Cardiac septum (tissue), 1 donor: ENCODE results near the gene PACS1. TPM values are rescaled to one million over a fixed set of nuclear protein-coding genes. Genes with fewer than 3 reads are reported as not detected.
"Not testable (repeated sequence)": the region's sequence is repeated elsewhere in the genome, so short reads cannot be mapped to it uniquely, and the experiment has no call there.

Experiments
- DNase-seq: peaks from one replicate; pipeline ENCODE4 v3.0.0-alpha.2; 2020; ENCODE audit warnings: low spot score
- intact Hi-C: fragments of 100-400 bp; cut with DNase I; formaldehyde crosslinking; loops from one replicate; pipeline ENCODE4 v1.14.0; 2022
- total RNA-seq: library from RNA; stranded (reverse); fragmentation: NEBNext Ultra II Directional; extraction: Animal tissue kit (Norgen Biotek cat#: 25700); gene quantifications from one replicate; pipeline ENCODE4 v1.2.1, GENCODE V29; 2021
- donor health status: DM: no; HTN: no; CAD: no.

PACS1 gene
- total RNA-seq, 1 donor from 2014 or later: 115 TPM

DNA sequence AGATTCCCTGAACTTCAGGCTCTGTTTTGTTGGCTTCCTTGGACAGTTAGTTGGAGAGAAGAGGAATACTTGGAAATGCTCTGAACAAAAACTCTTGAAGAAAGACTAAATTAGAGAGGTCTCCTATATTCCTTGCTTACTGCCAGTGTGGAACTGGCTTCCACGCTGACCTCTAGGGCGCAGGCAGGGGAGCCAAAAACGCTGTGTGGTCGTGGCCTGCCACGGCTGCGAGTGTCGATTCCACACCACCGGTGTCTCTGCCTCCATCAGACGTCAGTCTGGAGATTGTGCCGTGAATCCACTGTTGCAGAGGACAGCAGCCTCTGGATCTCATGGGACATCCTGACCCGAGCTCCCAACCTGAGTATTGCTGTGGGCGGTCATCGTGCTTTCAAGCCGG is 160.9 kb downstream of the PACS1 start:
- no peak for DNase-seq
- intact Hi-C loops: no loop called here

DNA sequence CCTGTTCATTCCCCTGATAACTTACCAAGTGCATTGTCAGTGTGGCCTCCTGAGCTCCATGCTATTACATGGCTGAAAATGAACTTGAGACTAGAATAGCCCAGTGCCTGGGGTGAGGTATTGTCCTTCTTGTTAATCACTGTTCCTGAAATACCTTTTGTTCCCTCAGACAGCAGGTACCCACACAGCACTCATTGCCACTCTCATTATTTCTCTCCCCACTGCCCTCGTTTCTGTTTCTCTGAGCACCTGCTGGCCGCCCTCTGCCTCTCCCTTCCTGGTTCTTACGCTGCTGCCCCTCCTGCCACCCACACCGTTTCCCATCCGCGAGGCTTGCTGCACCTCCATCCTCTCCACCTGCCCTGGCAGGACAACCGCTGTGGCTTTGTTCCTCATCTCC is 161.5 kb downstream of the PACS1 start:
- intact Hi-C loops: no loop called here
- DNase-seq: no peak

DNA sequence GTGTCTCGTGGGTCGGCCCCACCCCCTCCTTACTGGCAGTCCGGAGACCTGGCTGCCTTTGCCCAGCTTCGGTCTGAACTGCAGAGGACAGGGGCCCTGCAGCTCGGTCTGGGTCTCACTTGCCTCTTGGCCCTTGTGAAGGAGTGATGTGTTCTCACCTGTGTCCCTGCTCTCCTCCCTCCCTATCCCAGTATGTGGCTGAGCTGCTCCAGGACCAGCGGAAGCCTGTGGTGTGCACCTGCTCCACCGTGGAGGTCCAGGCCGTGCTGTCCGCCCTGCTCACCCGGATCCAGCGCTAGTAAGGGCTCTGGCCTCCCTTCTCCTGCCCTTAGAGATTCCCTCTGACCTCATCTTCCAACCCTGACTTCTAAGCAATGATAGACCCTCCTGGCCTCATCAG is 162.7 kb downstream of the PACS1 start:
- intact Hi-C loops: no loop called here
- DNase-seq: no peak

DNA sequence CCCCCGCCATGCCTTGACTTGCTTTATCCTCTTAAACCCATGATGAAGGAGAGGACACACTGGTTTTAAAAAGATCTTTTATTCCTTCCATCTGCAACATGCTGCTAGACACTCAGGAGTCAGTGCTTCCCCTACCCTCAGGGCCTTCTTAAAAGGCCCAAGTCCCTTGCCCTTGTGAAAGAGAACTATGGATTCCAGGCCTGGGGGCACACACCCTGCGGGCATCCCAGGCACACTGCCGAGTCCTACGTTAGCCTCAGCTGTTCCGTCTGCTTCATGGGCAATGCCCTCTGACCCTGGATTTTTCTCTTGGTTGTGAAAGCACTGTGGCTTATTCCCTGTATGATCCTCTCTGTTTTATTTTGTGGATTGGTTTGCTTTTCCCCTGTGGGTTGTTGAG is 163.2 kb downstream of the PACS1 start:
- intact Hi-C loops: no loop called here
- no peak for DNase-seq

DNA sequence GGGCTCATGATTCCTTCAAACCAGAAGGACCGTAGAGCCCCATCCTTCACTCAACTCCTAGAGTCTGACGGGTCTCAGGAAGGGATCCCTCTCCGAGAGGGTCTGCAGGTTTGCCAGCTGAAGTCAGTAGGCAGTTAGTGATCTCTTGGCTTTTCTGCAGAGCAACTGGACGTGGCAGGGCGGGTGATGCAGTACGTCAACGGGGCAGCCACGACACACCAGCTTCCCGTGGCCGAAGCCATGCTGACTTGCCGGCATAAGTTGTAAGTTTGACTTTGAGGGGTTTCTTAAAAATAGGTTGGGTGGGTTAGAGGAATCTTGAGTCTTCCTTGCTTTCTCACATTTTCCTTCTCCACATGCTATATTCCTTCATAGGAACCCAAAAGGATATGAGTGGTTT is 165.1 kb downstream of the PACS1 start:
- intact Hi-C loops: no loop called here
- DNase-seq: no peak

DNA sequence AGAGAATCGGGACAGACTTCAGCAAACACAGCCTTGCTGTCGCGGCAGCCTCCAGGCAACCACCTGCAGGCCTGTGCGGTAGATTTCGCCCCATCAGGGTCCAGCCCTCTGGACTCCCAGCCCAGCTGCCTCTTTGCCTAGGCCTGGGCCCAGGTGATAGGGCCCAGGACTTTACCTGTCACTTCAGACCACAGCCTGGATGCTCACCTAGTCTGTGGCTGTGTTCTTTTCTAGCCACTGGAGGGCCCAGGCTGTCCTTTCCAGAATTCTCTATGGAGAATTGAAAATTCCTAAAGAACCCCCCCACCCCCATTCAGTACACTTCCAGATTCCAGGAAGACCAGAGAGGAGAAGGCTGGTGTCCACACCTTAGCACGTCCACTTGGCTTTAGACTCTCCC is 167.8 kb downstream of the PACS1 start:
- intact Hi-C loops: no loop called here

DNA sequence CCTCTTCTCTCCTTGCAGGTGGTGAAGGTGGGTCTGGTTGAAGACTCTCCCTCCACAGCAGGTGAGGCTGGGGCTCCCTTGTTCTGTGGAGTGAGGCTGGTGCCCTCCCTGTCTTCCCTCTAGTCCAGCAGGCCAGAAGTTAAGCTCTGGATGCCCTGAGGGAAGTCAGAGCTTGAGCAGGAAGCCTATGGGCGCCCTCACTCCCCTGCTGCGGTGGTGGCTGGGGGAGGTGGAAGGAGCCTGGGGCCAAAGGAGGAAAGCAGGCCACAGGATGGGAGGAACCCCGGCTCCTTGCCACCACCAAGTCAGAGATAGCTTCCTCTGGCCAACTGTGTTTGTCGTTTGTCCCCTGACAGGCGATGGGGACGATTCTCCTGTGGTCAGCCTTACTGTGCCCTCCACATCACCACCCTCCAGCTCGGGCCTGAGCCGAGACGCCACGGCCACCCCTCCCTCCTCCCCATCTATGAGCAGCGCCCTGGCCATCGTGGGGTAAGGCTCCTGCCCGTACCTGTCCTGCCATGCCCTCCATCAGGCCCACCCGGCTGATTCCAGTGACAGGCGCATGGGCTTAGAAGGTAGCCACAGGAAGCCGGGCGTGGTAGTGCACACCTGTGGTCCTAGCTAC is 168.8 kb downstream of the PACS1 start:
- intact Hi-C loops: no loop called here
- DNase-seq: no peak

More for the DNA sequence above, 167.8 kb downstream of the PACS1 start:
- DNase-seq: no peak

DNA sequence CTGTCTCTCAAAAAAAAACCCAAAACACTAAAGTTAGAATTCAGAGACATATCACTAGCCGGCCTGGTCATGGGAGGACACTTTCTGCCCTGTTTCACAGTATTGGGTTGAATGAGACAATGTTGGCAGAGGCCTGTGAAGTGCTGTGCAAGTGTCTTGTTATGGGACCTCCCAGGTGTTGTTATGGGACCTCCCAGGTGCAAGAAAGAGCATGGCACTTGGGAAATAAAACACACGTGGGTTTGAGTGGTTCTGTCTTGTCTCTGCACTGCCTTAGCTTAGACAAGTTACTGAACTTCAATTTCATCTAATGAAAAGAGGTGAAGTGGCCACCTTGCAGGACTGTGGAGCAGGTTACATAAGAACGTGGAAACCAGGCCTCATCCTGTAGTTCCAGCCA is 169.4 kb downstream of the PACS1 start:
- intact Hi-C loops: no loop called here
- no peak for DNase-seq

DNA sequence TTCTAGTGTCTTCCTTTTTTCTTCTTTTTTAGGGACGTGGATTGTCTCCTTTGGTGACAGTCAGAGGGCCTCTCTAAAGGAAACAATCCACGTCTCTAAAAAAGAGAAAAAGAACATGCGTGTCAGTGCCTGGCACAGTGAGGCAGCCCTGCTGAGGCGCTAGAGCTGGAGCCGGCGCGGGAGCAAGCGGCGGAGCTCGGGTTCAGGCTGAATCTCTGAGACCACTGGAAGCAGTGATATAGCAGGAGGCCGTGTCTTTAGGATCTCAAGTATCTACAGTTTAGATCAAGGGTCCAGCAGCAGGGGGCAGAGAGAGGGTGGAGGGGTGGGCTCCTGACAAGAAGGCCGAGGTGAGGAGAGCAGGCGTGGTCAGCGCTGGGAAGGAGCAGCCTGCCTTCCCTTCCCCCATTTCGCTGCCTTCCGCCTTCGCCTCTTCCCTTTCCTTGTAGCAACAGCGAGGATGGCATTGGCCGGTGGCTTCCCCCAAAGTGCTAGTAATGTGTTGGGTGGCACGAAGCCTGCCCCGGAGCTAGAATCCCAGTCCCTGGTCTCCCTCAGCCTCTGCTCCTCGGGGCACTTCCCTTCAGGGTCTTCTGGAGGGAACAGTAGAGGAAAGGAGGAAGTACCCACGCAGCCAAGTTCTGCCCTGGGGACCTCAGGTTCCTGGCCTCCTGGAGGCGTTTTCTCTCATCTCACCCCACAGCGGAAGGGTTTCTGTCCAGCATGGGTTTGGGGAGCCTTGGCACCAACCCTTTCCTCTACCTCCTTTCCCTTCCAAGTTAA is 170.1 kb downstream of the PACS1 start:
- intact Hi-C loops: no loop called here

DNA sequence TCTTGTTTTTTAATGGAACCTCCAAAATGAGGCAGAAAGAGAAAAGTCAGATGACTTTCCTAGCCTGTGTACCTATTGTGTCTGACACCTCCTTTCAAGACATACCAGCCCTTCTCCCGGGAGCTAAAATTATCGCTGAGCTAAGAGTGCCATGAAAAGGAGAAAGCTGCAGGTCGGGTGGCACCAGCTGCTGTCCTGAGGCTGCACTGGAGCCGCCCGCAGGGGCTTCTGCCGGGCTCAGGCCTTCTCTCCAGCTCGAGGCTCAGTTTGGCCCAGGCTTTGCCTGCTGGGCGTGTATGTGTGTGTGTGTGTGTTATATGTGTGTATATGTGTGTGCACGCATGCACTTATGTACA is 170.7 kb downstream of the PACS1 start:
- DNase-seq: no peak
- intact Hi-C loops: no loop called here

More for the DNA sequence above, 170.1 kb downstream of the PACS1 start:
- no peak for DNase-seq

DNA sequence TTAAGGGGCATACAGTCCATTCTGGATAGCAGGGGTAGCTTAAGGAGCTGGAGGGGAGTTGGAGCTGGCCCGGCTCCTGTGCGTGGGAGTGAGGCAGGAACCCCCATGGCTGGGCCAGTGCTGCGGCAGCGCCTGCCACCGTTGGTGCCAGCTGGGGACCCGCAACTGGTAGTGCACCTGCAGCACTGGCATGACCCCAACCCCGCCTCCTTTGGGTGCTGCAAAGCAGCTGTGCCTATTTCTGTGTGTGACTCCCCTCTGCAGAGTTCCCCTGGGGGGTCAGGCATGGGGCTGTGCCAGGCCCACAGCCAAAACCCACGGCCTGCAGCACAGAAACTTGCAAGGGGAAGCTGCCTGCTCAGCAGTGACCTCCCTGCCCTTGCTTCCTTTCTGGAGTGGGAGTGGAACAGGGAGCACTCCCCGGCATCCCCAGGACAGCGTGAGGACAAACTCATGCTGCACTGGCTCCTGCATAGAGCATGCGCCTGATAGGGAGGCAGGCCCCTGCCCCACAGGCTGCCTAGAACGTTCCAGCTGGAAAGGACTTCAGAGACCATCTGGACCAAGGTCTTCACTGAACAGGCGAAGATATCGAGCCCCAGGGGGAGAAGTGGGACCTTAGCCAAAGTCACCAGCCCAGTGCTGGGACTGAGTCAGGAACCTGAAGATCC is 172.2 kb downstream of the PACS1 start:
- intact Hi-C loops: no loop called here
- no peak for DNase-seq

DNA sequence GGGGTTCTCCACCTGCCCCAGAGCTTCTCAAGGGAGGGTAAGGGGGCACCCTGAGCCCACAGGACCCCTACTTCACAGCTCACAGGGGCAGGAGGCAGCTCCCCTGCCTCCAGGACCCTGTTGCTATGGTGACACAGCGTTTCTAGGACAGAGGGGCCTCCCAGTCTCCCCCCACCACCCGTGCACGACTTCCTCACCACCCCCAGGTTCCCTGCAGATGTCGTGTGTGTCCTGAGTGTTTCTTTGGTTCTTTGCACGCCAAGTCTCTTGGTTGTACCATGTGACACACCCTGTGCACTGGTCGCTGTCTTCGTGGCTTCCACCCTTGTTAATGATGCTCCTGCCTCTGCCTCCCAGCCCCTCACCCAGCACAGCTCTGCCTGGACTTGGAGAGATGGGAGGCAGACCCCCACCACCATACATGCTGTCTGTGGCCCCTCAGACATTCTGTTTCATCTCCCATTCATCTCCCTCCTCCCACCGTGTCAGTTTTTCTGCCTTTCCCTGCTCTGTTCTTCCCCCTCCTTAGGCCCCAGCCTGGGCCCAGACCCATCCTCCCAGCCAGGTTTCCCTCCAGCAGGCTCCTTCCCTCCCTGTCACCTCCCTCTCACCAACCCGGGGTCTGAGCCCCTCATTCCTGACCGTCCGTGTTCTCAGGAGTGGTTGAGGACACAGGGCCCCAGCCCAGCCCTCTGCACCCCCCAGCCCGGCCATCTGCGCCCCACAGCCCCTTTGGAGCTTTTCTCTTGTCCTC is 173.9 kb downstream of the PACS1 start:
- intact Hi-C loops: no loop called here
- no peak for DNase-seq

DNA sequence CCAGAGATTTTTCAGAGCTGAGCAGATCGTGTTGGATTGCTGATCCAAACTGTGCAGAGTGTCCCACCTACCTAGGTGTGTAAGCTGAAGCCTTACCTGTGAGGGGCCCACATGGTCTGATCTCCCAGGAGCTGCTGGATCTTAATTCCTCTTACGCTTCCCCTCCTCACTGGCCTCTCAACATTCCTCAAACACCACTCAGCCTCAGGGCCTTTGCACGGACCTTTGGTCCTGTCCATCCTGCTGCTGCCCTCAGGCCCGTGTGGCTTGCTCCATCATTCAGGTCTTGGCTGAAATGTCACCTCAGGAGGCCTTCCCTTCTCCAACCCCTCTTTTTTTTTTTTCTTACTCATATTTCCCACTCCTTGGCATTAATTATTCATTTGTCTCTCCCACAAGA is 177.2 kb downstream of the PACS1 start:
- intact Hi-C loops: no loop called here
- no peak for DNase-seq

DNA sequence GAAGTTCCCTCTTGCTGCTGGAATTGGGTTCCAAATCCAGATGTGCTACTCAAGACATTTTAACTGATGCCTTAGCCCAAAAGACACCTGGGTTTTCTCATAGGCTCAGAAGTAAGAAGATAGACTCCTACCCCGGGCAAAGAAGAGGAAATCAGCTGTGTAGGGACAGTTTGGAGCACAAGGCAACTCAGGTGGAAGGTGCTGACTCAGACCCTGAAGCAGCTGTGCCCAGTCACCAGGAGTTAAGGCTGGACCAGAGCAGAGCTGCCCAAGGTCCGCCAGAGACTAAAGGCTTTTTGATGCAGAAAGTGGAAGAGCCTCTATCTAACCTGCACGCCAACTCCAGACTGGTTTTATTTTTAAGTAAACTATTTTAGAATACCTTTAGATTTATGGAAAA is 177.7 kb downstream of the PACS1 start:
- no peak for DNase-seq
- intact Hi-C loops: no loop called here

DNA sequence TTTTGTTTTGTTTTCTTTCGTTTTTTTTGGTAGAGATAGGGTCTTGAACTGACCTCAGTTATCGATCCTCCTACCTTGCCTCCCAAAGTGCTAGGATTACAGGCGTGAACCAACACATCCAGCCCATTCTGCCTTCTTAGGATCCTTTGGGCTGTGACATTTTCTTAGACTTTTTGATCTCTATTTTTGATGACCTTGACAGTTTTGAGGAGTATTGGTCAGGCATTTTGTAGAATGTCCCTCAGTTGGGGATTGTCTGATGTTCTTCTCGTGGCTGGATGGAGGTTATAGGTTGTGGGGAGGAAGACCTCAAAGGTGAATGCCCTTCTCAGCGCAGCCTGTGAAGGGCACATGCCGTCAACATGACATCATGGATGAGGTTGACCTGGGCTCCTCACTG is 178.8 kb downstream of the PACS1 start:
- DNase-seq: no peak
- intact Hi-C loops: no loop called here

DNA sequence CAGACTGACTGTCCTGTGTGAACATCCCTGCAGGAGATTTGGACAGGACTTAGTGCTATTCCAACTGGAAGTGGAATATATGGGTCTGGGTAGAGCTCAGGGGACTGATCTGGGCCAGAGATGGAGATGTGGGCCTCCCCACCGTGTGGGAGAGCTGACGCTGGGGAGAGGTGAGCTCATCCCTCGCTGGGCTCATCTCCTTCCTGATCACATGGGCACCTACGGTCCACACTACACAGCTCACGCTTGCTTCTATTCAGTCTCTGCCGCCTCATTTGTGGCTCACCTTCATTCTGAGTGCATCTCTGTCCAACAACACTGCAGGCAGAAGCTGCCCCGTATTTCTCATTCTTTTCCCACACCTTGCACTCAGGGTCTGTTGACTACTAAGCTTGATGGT is 181.7 kb downstream of the PACS1 start:
- DNase-seq: no peak
- intact Hi-C loops: no loop called here

DNA sequence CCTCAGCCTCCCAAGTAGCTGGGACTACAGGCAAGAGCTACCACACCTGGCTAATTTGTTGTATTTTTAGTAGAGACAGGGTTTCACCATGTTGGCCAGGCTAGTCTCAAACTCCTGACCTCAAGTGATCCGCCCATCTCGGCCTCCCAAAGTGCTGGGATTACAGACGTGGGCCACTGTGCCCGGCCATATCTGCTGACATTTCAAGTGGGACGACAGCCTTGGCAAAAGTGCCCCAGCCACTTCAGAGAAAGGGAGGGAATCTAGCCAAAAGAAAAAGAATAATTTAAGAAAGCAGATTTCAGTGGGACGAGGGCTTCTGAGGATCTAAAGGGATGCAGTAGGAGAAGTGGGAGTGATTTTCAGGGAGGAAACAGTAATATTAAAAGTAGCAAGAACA is 183.0 kb downstream of the PACS1 start:
- intact Hi-C loops, DNase-seq: not testable (repeated sequence)

DNA sequence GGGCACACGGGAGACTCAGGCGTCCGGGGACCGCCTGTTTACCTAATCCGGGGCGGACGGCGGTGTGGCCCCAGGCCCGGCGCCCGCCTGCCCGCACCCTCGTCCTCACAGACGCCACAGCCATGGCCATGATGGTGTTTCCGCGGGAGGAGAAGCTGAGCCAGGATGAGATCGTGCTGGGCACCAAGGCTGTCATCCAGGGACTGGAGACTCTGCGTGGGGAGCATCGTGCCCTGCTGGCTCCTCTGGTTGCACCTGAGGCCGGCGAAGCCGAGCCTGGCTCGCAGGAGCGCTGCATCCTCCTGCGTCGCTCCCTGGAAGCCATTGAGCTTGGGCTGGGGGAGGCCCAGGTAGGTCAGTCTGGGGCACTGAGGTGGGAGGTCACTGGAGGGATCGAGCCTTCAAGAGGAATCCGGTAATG is 188.4 kb downstream of the PACS1 start:
- intact Hi-C loops: loop anchor here (1.0 kb wide), 1 partner anchor 36 kb away; no protein-coding TSS in a partner anchor
- DNase-seq: no peak

DNA sequence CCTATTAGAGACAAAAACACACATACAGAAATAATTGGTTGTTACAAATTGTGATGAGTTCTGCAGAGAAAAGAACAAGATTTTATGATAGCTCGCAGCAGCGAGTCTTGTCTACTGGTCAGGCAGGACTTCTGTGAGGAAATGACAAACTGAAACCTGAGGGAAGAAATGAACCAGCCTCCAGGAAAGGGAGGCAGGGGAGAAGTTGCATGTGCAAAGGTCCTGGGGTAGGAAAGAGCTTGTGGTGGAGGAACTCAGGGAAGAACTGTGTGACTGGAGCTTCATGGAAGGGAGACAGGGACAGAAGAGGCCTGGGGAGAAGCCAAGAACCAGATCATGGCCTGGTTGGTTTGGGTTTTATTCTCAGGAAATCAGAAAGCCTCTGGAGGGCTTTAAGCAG is 189.2 kb downstream of the PACS1 start:
- intact Hi-C loops: no loop called here
- no peak for DNase-seq

DNA sequence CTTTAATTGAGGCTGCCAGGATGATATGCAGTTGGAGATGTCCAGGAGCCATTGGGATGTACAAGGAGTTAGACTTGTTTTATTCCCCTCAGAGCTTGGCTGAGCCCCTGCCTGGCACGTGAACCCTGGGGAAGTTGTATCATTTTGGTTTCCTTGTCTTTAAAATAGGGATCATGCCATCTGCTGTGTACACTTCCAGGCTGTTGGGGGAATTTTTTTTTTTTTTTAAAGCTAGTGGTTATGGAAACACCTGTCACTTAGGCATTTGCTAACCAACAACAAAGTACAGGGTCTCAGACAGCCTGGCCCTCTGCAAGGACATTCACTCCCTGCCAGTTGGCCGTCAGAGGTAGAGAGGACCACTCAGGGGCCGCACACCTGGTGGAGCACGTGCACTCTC is 189.9 kb downstream of the PACS1 start:
- intact Hi-C loops: loop anchor here (5.0 kb wide), 1 partner anchor 303 kb away; no protein-coding TSS in a partner anchor
- DNase-seq: no peak
